Hepatocyte (in vitro differentiated cells): ENCODE results near the gene CADPS2. TPM values are rescaled to one million over a fixed set of nuclear protein-coding genes. Genes with fewer than 3 reads are reported as not detected.

Experiments
- DNase-seq: peaks from one replicate; pipeline ENCODE4 v3.0.0-alpha.2; 2016; ENCODE audit warnings: low spot score
- H2AFZ ChIP-seq: fragments of 200-600 bp; sonication (generic); 2 replicates; pipeline ENCODE4 v1.6.0; 2016; ENCODE audit warnings: antibody characterized with exemption, mild to moderate bottlenecking
- H3K27ac ChIP-seq: fragments of 200-600 bp; sonication (generic); 2 replicates; pipeline ENCODE4 v1.5.1; 2016; ENCODE audit warnings: mild to moderate bottlenecking
- H3K27me3 ChIP-seq: fragments of 200-600 bp; sonication (generic); 2 replicates; pipeline ENCODE4 v1.6.1; 2016
- H3K36me3 ChIP-seq: fragments of 200-600 bp; sonication (generic); replicated peaks from 2 replicates; pipeline ENCODE4 v1.5.1; 2016; ENCODE audit warnings: low read depth; ENCODE audit not compliant: insufficient read depth
- H3K4me1 ChIP-seq: fragments of 200-600 bp; sonication (generic); 2 replicates; pipeline ENCODE4 v1.5.1; 2016; ENCODE audit warnings: mild to moderate bottlenecking, moderate library complexity; ENCODE audit not compliant: insufficient read depth
- H3K4me2 ChIP-seq: fragments of 200-600 bp; sonication (generic); 2 replicates; pipeline ENCODE4 v1.6.0; 2016
- H3K4me3 ChIP-seq: fragments of 200-600 bp; sonication (generic); 2 replicates; pipeline ENCODE4 v1.5.1; 2016; ENCODE audit warnings: mild to moderate bottlenecking
- H3K79me2 ChIP-seq: fragments of 200-600 bp; sonication (generic); 2 replicates; pipeline ENCODE4 v1.6.0; 2017; ENCODE audit warnings: mild to moderate bottlenecking
- H3K9me2 ChIP-seq: fragments of 200-600 bp; sonication (generic); replicated peaks from 2 replicates; pipeline ENCODE4 v1.6.0; 2017; ENCODE audit warnings: mild to moderate bottlenecking; ENCODE audit not compliant: insufficient read depth
- H3K9me3 ChIP-seq: fragments of 200-600 bp; sonication (generic); 2 replicates; pipeline ENCODE4 v1.5.1; 2016; ENCODE audit warnings: low read depth, mild to moderate bottlenecking
- H4K20me1 ChIP-seq: fragments of 200-600 bp; sonication (generic); 2 replicates; pipeline ENCODE4 v1.6.0; 2016; ENCODE audit warnings: mild to moderate bottlenecking; ENCODE audit not compliant: insufficient read depth, poor library complexity, severe bottlenecking
- EZH2 ChIP-seq: fragments of 200-600 bp; sonication (generic); IDR thresholded peaks from 2 replicates; pipeline ENCODE4 v1.6.1; 2016; ENCODE audit warnings: antibody characterized with exemption, mild to moderate bottlenecking, borderline replicate concordance
- EZH2phosphoT487 ChIP-seq: fragments of 200-600 bp; sonication (generic); IDR thresholded peaks from one replicate; pipeline ENCODE4 v1.6.1; 2018; ENCODE audit warnings: antibody characterized with exemption, mild to moderate bottlenecking, low read depth, moderate library complexity; ENCODE audit not compliant: unreplicated experiment, severe bottlenecking
- WGBS: methylation state at CpG from one replicate; pipeline ENCODE4 v1.1.6; 2016; ENCODE audit warnings: low lambda C conversion rate; ENCODE audit errors: missing lambda C conversion rate; 5-methylcytosine and 5-hydroxymethylcytosine counted together
- polyA plus RNA-seq: library from polyadenylated mRNA; unstranded; fragments of >200 nt; fragmentation: Nextera tagmentation; extraction: Ambion mirVana; gene quantifications from 2 replicates; pipeline ENCODE4 v1.2.1, GENCODE V29; 2016
- total RNA-seq: library from RNA; depleted of rRNA; stranded (reverse); fragments of >200 nt; gene quantifications from 2 replicates; pipeline ENCODE4 v1.2.3, GENCODE V29; 2014
- TF ChIP-seq, protein P1 (sequence below): fragments of 200-600 bp; sonication (generic); IDR thresholded peaks from 2 replicates; pipeline ENCODE4 v1.5.1; 2016; ENCODE audit warnings: antibody characterized with exemption, mild to moderate bottlenecking; ENCODE audit not compliant: poor library complexity

The CADPS2 gene
- total and polyA plus RNA-seq, 2 experiments from 2014 or later, result 15.7 to 37.4 TPM

- H3K27ac ChIP-seq, result no peak overlapping the region
- no peak overlapping the region for H3K4me2 ChIP-seq
- TF ChIP-seq, protein P1, sequence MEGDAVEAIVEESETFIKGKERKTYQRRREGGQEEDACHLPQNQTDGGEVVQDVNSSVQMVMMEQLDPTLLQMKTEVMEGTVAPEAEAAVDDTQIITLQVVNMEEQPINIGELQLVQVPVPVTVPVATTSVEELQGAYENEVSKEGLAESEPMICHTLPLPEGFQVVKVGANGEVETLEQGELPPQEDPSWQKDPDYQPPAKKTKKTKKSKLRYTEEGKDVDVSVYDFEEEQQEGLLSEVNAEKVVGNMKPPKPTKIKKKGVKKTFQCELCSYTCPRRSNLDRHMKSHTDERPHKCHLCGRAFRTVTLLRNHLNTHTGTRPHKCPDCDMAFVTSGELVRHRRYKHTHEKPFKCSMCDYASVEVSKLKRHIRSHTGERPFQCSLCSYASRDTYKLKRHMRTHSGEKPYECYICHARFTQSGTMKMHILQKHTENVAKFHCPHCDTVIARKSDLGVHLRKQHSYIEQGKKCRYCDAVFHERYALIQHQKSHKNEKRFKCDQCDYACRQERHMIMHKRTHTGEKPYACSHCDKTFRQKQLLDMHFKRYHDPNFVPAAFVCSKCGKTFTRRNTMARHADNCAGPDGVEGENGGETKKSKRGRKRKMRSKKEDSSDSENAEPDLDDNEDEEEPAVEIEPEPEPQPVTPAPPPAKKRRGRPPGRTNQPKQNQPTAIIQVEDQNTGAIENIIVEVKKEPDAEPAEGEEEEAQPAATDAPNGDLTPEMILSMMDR, result no peak
- TF ChIP-seq EZH2phosphoT487 (no peak), EZH2 (no peak)
- H3K79me2 ChIP-seq, result no peaks in the 10 kb centered on the region
- H3K27me3 ChIP-seq, result no peaks in the 10 kb centered on the region
- H2AFZ ChIP-seq, result no peak overlapping the region
- H3K4me1 ChIP-seq, result no peaks in the 10 kb centered on the region
- WGBS, result 60% methylated on average over 3 of the region's 3 CpGs
- no peak for DNase-seq
- H3K36me3 ChIP-seq, result no peaks in the 10 kb centered on the region
- H3K9me3 ChIP-seq, result no peaks in the 10 kb centered on the region
- H3K9me2 ChIP-seq, result no peaks in the 10 kb centered on the region
- no peak overlapping the region for H3K4me3 ChIP-seq
- no peaks in the 10 kb centered on the region for H4K20me1 ChIP-seq
Measured at GRCh38 chr7:122584676-122585251, 301.5 kb downstream of the CADPS2 start.

DNA sequence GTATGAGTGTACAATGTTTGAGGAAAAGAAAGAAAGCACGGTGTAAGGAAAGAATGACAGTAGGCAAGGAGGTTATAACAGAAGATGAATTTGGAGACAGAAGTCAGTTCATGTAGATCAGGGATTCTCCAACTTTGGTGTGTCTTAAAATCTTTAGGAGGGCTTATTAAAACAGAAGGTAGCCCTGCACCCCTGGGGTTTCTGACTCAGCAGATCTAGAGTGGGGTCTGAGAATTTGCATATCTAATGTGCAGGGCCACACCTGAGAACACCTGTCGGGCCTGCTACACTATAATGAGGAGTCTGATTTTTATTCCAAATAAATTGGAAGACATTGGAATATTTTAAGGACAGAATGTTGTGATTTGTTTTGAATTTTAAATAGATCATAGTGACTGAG lies 307.9 kb downstream of the CADPS2 start:
- Histone ChIP-seq H3K4me3 (no peak overlapping the region), H3K27ac (no peak overlapping the region), H3K9me3 (no peaks in the 10 kb centered on the region), H3K9me2 (no peaks in the 10 kb centered on the region), H3K36me3 (no peaks in the 10 kb centered on the region), H3K27me3 (no peaks in the 10 kb centered on the region), H3K4me2 (no peak overlapping the region), H2AFZ (no peak overlapping the region), H4K20me1 (no peaks in the 10 kb centered on the region), H3K4me1 (no peaks in the 10 kb centered on the region), H3K79me2 (no peaks in the 10 kb centered on the region)
- WGBS, result 88% methylated on average over 2 of the region's 2 CpGs
- TF ChIP-seq, protein P1, result no peak
- TF ChIP-seq EZH2phosphoT487, result no peak
- TF ChIP-seq EZH2, result no peak
- no peak for DNase-seq

DNA sequence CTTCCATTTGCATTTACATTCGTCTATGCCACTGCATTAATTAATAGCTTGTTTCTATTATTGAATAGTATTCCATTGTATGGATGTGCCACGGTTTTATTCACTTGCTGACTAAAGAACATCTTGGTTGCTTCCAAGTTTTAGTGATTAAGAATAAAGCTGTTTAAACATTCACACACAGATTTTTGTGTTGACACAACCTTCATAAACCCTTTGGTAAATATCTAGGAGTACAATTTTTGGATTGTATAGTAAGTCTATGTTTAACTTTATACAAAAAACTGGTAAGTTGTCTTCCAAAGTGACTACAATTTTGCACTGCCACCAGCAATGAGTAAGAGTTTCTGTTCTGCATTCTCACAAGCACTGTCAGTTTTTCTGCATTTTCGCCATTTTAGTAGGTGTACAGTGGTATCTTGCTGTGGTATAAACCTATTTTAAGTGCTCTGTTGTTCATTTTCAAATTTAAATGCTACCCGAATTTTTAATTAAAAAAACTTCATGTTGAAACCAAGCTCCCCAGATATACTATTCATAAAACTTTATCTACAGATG lies 308.7 kb downstream of the CADPS2 start:
- Histone ChIP-seq H3K27ac (no peak overlapping the region), H4K20me1 (no peaks in the 10 kb centered on the region), H3K4me1 (no peaks in the 10 kb centered on the region), H3K79me2 (no peaks in the 10 kb centered on the region), H2AFZ (no peak overlapping the region), H3K4me3 (no peak overlapping the region), H3K9me2 (no peaks in the 10 kb centered on the region), H3K4me2 (no peak overlapping the region), H3K36me3 (no peaks in the 10 kb centered on the region), H3K9me3 (no peaks in the 10 kb centered on the region), H3K27me3 (no peaks in the 10 kb centered on the region)
- TF ChIP-seq, protein P1, result no peak
- TF ChIP-seq EZH2phosphoT487, result no peak
- TF ChIP-seq EZH2, result no peak
- 79% methylated on average over 4 of the region's 4 CpGs for WGBS
- DNase-seq, result no peak
